Heart left ventricle (tissue), 16 donors: Measurements from ENCODE around the gene USP25. TPM values are rescaled to one million over a fixed set of nuclear protein-coding genes. Genes with fewer than 3 reads are reported as not detected.

Experiments
- ATAC-seq, 4 donors: fragments of 200-7000 bp; cut with Tn5 transposase; one replicate each; pipeline ENCODE4 v1.9.1; 2020 to 2022; ENCODE audit warnings: moderate library complexity in 4 of 4, mild to moderate bottlenecking in 3 of 4, moderate number of reproducible peaks in 1 of 4
- DNase-seq, 5 donors: peaks; one replicate each; pipeline ENCODE4 v3.0.0-alpha.2; 2020
- H3K27ac ChIP-seq, 12 donors: fragments of 200-600 bp; sonication (generic) in 4 of 12; one replicate each; pipeline versions ENCODE4 v1.5.0 to v1.8.0; 2016 to 2022; ENCODE audit warnings: mild to moderate bottlenecking in 2 of 12
- H3K27me3 ChIP-seq, 9 donors: fragments of 200-600 bp; sonication (generic) in 2 of 9; one replicate each; pipeline versions ENCODE4 v1.5.1 to v1.8.0; 2016 to 2022; ENCODE audit warnings: mild to moderate bottlenecking in 3 of 9
- H3K36me3 ChIP-seq, 9 donors: fragments of 200-600 bp; sonication (generic) in 2 of 9; one replicate each; pipeline versions ENCODE4 v1.5.0 to v1.8.0; 2018 to 2022; ENCODE audit warnings: mild to moderate bottlenecking in 2 of 9
- H3K4me1 ChIP-seq, 12 donors: fragments of 200-600 bp; sonication (generic) in 4 of 12; one replicate each; pipeline versions ENCODE4 v1.5.0 to v1.8.0; 2016 to 2022; ENCODE audit warnings: mild to moderate bottlenecking in 3 of 12
- H3K4me3 ChIP-seq, 12 donors: fragments of 200-600 bp; sonication (generic) in 4 of 12; one replicate each; pipeline versions ENCODE4 v1.5.0 to v1.8.0; 2017 to 2022; ENCODE audit warnings: mild to moderate bottlenecking in 9 of 12, moderate library complexity in 4 of 12
- H3K9me3 ChIP-seq, 12 donors: fragments of 200-600 bp; sonication (generic) in 4 of 12; one replicate each; pipeline versions ENCODE4 v1.5.0 to v1.8.0; 2016 to 2022; ENCODE audit warnings: mild to moderate bottlenecking in 1 of 12
- CTCF ChIP-seq, 12 donors: fragments of 200-600 bp; sonication (generic) in 4 of 12; IDR thresholded peaks; one replicate each; pipeline versions ENCODE4 v1.5.0 to v1.8.0; 2018 to 2022; ENCODE audit warnings: antibody characterized with exemption in 12 of 12, mild to moderate bottlenecking in 5 of 12
- POLR2A ChIP-seq, 2 donors: fragments of 450-650 bp; IDR thresholded peaks; one replicate each; pipeline ENCODE4 v1.6.1; 2017; ENCODE audit warnings: antibody characterized with exemption in 2 of 2, mild to moderate bottlenecking in 2 of 2, moderate library complexity in 2 of 2
- WGBS, 4 donors: extraction: QIAGEN DNeasy Blood & Tissue Kit in 2 of 4; methylation state at CpG; one replicate each; pipeline versions ENCODE4 v1.1.5 to v1.1.7; 2013 to 2018; 5-methylcytosine and 5-hydroxymethylcytosine counted together
- intact Hi-C, 10 donors: fragments of 100-400 bp; cut with DNase I; formaldehyde crosslinking; loops; one replicate each; pipeline versions ENCODE4 v1.11.1 to v1.14.2; 2022
- polyA plus RNA-seq, 2 donors: library from polyadenylated mRNA; stranded (reverse); fragments of 200-250 nt; gene quantifications; one replicate each; pipeline ENCODE4 v1.2.3, GENCODE V29; 2013
- total RNA-seq, 9 donors: library from RNA; depleted of rRNA in 2 of 9; stranded (reverse); fragments of >200 nt in 2 of 9; fragmentation: NEBNext Ultra II Directional in 3 of 9; extraction: Animal tissue kit (Norgen Biotek cat#: 25700) in 3 of 9; gene quantifications; one replicate each; pipeline versions ENCODE4 v1.1.0 to v1.2.4, GENCODE V29; 2016 to 2023
- donor health status: ischemic (EF 13 %, LVEDD 7.1; RV severe dilation, severe dysfunction).
- donor health status: healthy with polysubstance abuse.
- donor health status: DM: no; HTN: yes; CAD: no.
- donor health status: DM: no; HTN: no; CAD: no.
- donor health status: ischemic (EF 25% LVEDD 6.9; RV normal size, moderate dysfunction).
- donor health status: ischemic (EF 25% LVEDD 5.7; RV mildly dilated, moderate dysfunction).
- donor health status: healthy.
- donor health status: DM: yes; HTN: yes; CAD: no.
- donor health status: ischemic (EF 35%, LVEDD 5.7; RV mildly dilated, moderate dysfunction).
- donor health status: nonischemic (EF 11% LVEDD 7.7; RV severe dilation, severe dysfunction).
- donor health status: DM: yes; HTN: yes; CAD: no.
- donor health status: PGD.
- donor health status: ischemic (EF 29% LVEDD 5.4; RV normal size, mild dysfunction).
- donor health status: nonischemic (EF 23%, LVEDD 6.1; RV moderate dilation, normal function).

Gene USP25
- total and polyA plus RNA-seq, 11 donors: 20.4 to 55.3 (median 44.6) TPM

- intact Hi-C loops: no loop called here
- peaks cover 0 to 35% (median 0%) of the 10 kb centered on the region in 12 donors for H3K4me1 ChIP-seq
- ATAC-seq (no peak), DNase-seq (no peak)
- no peak overlapping the region for H3K4me3 ChIP-seq
- H3K9me3 ChIP-seq: no peaks in the 10 kb centered on the region
- WGBS, 4 donors: 98 to 99% (median 99%) methylated on average over 4 of the region's 4 CpGs
- H3K27ac ChIP-seq: no peak overlapping the region
- no peaks in the 10 kb centered on the region for H3K36me3 ChIP-seq
- no peaks in the 10 kb centered on the region for H3K27me3 ChIP-seq
- TF ChIP-seq POLR2A (IDR thresholded peaks at IDR 0.05) (no peak), CTCF (IDR thresholded peaks at IDR 0.05) (no peak)
Observed at GRCh38 chr21:15775291-15775690, 45.5 kb downstream of the USP25 start.

- DNase-seq (no peak), ATAC-seq (no peak)
- peaks cover 0 to 30% (median 0%) of the 10 kb centered on the region in 12 donors for H3K4me1 ChIP-seq
- intact Hi-C loops: no loop called here
- TF ChIP-seq POLR2A (IDR thresholded peaks at IDR 0.05): no peak
- TF ChIP-seq CTCF (IDR thresholded peaks at IDR 0.05): no peak
- H3K27ac ChIP-seq: no peak overlapping the region
- H3K36me3 ChIP-seq: peaks cover 0 to 5% (median 2%) of the 10 kb centered on the region in 9 donors
- no peaks in the 10 kb centered on the region for H3K9me3 ChIP-seq
- H3K4me3 ChIP-seq: no peak overlapping the region
- H3K27me3 ChIP-seq: no peaks in the 10 kb centered on the region
Observed at GRCh38 chr21:15775981-15776380, 46.2 kb downstream of the USP25 start.

- no peak for TF ChIP-seq CTCF (IDR thresholded peaks at IDR 0.05)
- no peak for TF ChIP-seq POLR2A (IDR thresholded peaks at IDR 0.05)
- 87 to 92% (median 89%) methylated on average over 2 of the region's 2 CpGs for WGBS, 4 donors
- H3K9me3 ChIP-seq: no peaks in the 10 kb centered on the region
Observed at GRCh38 chr21:15776818-15777217, 47.0 kb downstream of the USP25 start.

GRCh38 chr21:15781986-15782385, 52.2 kb downstream of the USP25 start:
- no peak overlapping the region for H3K4me3 ChIP-seq
- WGBS, 4 donors: 97 to 100% (median 99%) methylated on average over 3 of the region's 3 CpGs; no CpG with 5 or more reads in 1 of the 4 donors
- H3K27ac ChIP-seq: no peak overlapping the region
- peak in 1 of 5 donors; percentile 54 for DNase-seq
- TF ChIP-seq POLR2A (IDR thresholded peaks at IDR 0.05) (no peak), CTCF (IDR thresholded peaks at IDR 0.05) (no peak)
- peaks cover 0 to 26% (median 19%) of the 10 kb centered on the region in 9 donors for H3K36me3 ChIP-seq
- H3K9me3 ChIP-seq: no peaks in the 10 kb centered on the region
- intact Hi-C loops: no loop called here
- peak in 1 of 4 donors; percentile 29 for ATAC-seq
- no peaks in the 10 kb centered on the region for H3K27me3 ChIP-seq
- H3K4me1 ChIP-seq: peaks cover 0 to 9% (median 0%) of the 10 kb centered on the region in 12 donors

More at GRCh38 chr21:15776818-15777217, 47.0 kb downstream of the USP25 start:
- no peak for DNase-seq
- Histone ChIP-seq H3K4me1 (peaks cover 0 to 25% (median 0%) of the 10 kb centered on the region in 12 donors), H3K27me3 (no peaks in the 10 kb centered on the region), H3K4me3 (no peak overlapping the region), H3K36me3 (peaks cover 0 to 13% (median 11%) of the 10 kb centered on the region in 9 donors), H3K27ac (no peak overlapping the region)
- ATAC-seq: no peak
- intact Hi-C loops: no loop called here
